Neural progenitor cell (in vitro differentiated cells): ENCODE results near the gene CCDC85C.

Experiments used
- EZH2 ChIP-seq: fragments of 200-600 bp; sonication (generic); IDR thresholded peaks from 2 replicates; pipeline ENCODE4 v1.6.1; 2017; ENCODE audit warnings: antibody characterized with exemption, mild to moderate bottlenecking, moderate library complexity
- EZH2phosphoT487 ChIP-seq: fragments of 200-600 bp; sonication (generic); IDR thresholded peaks from 2 replicates; pipeline ENCODE4 v1.6.1; 2017; ENCODE audit warnings: antibody characterized with exemption
- TF ChIP-seq, protein P1 (sequence below): fragments of 200-600 bp; sonication (generic); IDR thresholded peaks from 2 replicates; pipeline ENCODE4 v1.5.1; 2017; ENCODE audit warnings: antibody characterized with exemption, mild to moderate bottlenecking

DNA sequence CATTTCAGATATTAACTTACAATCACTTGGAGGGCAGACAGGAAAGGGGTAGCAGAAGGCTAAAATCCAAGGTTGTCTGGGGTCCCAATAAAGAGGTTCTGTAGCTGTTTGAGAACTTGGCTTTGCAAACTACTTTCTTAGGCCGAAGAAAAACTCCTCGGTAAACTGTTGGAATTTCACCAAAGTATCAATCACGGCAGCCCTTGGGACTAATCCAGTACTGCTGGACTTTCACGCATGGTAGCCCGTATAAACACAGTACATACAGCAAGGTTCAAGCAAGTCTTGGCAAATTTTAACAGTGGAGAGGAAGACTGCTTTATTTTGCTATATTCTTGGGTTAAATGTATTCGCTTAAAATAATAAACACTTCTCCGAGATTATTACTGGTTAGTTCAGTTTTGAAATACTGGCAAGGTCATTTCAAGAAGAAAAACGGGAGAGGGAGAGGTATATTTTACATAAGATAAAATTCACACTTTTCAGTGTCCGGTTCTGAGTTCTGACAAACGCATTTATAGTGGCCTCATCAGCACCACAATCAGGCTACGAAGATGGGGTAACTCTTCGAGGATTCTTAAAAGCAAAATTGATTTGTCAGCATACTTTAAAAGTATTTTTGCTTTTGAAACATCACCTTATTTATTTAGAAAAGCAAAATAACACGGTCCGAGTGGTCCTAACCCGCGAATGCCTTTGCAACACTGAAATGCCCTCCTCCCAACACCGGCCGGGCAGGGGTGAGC lies 124.7 kb downstream of the CCDC85C start:
- TF ChIP-seq, protein P1, sequence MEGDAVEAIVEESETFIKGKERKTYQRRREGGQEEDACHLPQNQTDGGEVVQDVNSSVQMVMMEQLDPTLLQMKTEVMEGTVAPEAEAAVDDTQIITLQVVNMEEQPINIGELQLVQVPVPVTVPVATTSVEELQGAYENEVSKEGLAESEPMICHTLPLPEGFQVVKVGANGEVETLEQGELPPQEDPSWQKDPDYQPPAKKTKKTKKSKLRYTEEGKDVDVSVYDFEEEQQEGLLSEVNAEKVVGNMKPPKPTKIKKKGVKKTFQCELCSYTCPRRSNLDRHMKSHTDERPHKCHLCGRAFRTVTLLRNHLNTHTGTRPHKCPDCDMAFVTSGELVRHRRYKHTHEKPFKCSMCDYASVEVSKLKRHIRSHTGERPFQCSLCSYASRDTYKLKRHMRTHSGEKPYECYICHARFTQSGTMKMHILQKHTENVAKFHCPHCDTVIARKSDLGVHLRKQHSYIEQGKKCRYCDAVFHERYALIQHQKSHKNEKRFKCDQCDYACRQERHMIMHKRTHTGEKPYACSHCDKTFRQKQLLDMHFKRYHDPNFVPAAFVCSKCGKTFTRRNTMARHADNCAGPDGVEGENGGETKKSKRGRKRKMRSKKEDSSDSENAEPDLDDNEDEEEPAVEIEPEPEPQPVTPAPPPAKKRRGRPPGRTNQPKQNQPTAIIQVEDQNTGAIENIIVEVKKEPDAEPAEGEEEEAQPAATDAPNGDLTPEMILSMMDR, result no peak
- no peak for TF ChIP-seq EZH2phosphoT487
- TF ChIP-seq EZH2, result no peak
